Left hindlimb (tissue), 1 donor: ENCODE results near the gene SH3BP2.

Experiments used
- DNase-seq: peaks from one replicate; pipeline ENCODE4 v3.0.0-alpha.2; 2018

Gene SH3BP2

DNA sequence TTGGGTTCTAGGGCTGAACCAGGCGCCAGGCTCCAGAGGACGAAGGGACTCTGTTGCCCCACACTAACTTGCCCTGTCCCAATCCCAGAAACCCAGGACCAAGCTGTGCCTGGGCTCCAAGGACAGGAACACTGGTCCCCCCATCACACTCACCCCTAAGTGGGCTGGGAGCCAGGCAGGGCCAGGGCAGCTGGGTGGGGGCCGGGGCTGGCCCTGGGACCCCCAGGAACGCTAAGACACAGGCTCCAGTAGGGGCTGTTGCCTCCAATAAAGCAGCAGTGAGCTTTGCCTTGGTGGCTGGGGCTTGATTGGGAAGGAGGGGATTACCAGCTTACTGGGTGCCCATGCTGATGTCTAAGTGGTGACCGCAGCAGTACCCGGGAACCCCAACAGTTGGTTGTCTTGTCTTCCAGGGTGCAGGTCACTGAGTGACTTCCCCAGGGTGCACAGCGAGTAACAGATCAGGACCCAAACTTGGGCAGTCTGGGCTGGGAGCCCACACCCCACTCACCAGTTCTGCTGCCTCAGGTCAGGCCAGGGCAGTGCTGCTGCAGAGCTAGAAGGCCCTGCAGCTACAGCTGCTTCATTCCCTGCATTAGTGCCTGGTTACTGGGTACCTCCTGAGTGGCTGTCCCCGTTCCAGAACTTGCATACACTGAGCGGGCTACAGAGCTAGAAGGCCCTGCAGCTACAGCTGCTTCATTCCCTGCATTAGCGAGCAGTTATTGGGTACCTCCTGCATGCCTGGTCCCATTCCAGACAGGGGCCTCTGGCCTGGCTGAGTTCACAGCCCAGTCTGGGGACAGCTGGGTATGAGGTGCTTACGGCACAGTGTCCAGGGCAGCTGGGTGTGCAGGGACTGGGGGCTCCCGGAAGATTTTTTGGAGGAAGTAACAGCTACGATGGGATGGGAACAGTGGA, 41.4 kb downstream of the SH3BP2 start:
- peak; percentile 27 for DNase-seq

DNA sequence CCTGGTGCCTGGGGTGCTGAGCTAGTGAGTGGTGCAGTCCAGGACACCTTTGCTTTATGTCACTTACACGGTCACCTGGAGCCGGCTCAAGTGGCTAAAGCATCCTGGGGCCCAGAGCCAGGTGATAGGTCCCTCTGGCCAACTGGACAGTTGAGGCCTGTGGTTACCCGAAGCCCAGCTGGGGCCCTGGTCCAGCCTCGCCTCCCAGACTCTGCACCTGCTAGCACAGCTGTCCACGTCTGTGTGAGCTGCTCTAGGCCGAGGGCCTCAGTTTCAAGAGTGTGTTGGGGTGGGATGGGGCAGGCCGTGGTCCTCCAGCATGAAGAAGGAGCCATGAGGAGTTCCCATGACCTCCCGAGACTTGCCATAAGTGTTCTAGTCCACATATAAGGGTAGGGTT, 43.1 kb downstream of the SH3BP2 start:
- no peak for DNase-seq

DNA sequence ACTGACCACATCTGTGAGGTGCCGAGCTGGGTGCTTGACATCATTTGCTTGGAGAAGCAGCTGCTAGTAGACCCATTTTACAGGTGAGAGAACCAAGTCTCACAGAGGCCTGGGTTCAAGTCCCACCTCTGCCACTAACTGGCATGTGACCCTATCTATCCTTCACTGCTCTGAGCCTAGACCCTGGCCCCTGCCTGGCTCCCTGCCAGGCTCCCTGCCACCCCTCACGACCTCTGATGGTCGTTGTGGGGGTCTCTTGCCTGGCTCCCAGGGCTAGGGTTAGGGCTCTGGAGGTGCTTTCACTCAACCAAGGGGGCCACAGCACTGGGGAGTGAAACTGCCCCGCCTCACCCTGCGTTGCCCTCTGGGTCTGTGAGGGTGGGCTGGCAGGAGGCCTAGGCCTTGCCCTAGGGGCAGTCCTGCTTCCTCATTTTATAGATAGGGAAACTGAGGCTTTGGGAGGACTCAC, 43.5 kb downstream of the SH3BP2 start:
- no peak for DNase-seq

DNA sequence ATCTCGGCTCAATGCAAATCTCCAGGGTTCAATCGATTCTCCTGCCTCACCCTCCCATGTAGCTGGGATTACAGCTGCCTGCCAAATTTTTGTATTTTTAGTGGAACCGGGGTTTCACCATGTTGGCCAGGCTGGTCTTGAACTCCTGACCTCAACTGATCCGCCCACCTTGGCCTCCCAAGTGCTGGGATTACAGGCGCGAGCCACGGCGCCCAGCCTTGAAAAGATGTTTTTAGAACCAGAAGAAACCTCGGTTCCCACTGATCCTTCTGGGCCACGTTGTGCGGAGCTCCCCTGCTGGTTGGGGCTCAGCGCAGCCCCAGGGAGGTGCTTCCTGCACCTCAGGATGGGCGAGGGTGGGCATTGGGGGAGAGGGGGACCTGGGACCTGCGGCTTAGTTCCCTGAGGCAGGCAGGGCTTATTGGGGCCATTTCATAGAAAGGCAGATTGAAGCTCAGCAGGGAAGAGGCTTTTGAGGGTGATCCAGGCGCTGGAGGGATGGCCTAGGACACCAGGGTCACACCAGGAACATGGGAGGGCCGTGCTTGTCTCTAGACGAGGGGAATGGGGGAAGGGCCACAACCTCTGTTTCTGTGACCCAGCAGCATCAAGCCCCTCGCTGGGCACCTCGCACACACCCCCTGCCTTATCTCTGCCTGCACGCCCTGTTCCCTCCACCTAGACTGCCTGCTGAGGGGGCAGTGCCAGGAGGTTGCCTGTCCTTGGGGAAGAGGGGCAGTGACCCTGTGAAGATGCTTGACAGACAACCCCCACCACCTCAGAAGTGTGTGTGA, 44.4 kb downstream of the SH3BP2 start:
- DNase-seq, result peak; percentile 37

GRCh38 chr4:2837904-2838496, 45.1 kb downstream of the SH3BP2 start:
- peak; percentile 48 for DNase-seq

DNA sequence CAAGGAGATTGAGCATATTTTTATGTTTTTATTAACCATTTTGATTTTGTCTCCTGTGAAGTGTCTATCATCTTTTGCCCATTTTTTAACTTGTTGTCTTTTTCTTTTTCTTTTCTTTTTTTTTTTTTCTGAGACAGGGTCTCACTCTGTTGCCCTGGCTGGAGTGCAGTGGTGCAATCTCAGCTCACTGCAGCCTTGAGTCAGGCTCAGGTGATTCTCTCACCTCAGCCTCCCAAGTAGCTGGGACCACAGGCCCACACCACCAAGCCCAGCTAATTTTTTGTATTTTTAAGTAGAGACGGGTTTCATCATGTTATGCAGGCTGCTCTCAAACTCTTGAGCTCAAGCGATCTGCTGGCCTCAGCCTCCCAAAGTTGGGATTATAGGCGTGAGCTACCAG, 46.2 kb downstream of the SH3BP2 start:
- DNase-seq, result no peak

- no peak for DNase-seq
Measured at GRCh38 chr4:2842687-2843262, 49.9 kb downstream of the SH3BP2 start.

- DNase-seq, result peak; percentile 97
Measured at GRCh38 chr4:2843263-2843940, 50.5 kb downstream of the SH3BP2 start, which contains the start of gene ADD1. Gene ADD1 (plus strand): TSS chr4:2843844. CDS start chr4:2875916, 32,072 bp downstream.

DNA sequence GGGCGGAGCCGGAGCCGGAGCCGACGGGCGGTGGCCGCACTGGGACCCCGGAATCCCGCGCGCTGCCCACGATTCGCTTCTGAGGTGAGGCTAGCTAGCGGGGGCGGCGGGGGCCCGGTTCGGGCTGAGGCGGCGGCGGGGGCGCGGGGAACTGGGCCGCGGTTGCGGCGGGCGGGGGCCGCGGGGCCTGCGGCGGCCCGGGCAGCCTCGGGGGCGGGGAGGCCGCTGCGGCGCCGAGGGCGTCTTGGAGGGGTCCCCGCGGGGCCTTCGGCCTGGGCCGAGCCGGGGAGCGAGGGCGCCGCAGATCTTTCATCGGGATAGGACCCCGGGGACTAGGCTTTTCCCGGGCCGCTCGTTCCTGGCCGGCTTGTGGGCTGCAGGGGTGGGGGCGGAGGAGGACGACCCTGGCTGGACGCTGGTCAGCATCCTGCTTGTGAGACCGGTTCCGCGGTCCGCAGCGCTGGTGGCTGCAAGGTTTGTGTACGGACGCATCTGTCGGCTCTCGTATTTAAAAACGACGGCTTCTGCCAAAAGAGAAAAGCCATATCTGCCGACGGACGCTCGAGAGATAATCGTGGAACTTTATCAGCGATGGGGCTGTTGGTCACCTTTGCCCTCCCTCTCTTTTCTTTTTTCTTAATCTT, 51.2 kb downstream of the SH3BP2 start:
- no peak for DNase-seq

DNA sequence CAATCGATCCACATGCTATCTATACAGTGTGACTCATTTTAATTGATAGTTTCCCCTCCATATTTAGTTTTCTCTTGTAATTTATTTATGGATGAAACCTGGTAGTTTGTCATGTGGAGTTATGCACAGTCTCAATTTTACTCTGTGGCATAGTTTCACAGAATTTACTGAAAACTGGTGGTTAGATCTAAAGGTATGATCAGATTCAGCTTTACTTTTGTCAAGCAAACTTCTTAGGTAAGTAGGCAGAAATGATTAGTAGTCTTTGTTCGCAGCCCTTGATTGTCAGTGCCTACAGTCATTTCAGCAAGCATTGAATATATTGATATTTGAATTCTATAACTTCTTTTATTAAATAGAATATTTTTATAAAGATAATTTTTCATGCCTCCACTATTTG, 53.3 kb downstream of the SH3BP2 start:
- no peak for DNase-seq

GRCh38 chr4:2847302-2847871, 54.5 kb downstream of the SH3BP2 start:
- DNase-seq, result no peak

DNA sequence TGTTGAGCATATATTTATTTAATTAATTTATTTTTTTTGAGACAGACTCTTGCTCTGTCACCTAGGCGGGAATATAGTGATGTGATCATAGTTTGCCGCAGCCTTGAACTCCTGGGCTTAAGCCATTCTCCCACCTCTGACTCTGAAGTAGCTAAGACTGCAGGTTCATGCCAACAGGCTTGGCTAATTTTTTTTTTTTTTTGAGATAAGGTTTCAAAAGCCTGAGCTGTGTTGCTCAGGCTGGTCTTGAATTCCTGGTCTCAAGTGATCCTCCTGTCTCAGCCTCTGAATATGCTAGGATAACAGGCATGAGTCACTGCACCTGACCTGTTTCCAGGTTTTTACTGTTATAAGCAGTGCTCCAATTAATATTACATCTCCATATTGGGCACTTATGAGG, 55.6 kb downstream of the SH3BP2 start:
- DNase-seq, result no peak

GRCh38 chr4:2849267-2850152, 56.6 kb downstream of the SH3BP2 start:
- DNase-seq, result no peak

GRCh38 chr4:2850966-2851798, 58.3 kb downstream of the SH3BP2 start:
- DNase-seq, result no peak

DNA sequence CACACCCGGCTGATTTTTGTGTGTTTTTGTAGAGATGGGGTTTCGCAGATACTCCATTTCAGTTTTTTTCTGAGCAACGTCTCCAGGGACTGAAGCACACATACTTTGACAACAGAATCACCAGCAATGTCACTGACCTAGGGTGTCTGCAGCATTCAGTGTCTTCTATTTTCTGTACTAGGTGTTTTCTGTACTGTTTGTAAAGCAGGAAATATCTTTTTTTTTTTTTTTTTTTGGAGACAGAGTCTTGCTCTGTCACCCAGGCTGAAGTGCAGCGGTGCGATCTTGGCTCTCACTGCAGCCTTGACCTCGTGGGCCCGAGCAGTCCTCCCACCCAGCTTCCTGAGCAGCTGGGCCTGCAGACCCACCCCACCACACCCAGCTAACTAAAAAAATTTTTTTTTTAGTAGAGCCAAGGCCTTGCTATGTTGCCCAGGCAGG, 59.6 kb downstream of the SH3BP2 start:
- DNase-seq, result no peak

GRCh38 chr4:2855584-2855983, 62.7 kb downstream of the SH3BP2 start:
- no peak for DNase-seq

- no peak for DNase-seq
Measured at GRCh38 chr4:2856266-2856665, 63.4 kb downstream of the SH3BP2 start.

DNA sequence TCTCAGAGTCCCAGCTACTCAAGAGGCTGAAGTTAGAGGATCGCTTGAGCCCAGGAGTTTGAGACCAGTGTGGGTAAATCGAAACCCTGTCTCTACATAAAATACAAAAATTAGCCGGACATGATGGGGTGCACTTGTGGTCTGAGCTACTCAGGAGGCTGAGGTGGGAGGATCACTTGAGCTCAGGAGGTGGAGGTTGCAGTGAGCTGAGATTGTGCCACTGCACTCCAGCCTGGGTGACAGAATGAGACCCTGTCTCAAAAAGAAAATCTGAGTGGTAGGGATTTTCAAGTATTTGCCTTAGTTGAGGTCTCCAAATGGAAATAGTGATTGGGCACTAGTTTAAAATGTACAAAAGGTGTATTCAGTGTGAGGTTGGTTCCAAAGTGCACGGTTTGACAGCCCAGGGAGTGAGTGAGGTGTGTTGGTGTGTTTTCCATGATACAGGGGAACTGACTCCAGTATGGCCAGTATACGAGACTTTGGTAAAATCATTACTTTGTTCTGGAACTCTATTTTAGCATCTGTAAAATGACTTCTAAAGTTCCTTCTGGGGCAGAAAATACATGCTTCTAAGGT, 64.6 kb downstream of the SH3BP2 start:
- DNase-seq, result no peak
